Measurements from ENCODE around the gene ZNF785. TPM values are rescaled to one million over a fixed set of nuclear protein-coding genes. Genes with fewer than 3 reads are reported as not detected.

Gene ZNF785
- total and polyA plus RNA-seq, 2 of the 13 experiments (the other 11 are each of a cell fraction or from before 2014, with no cell fraction given) = 0.01 TPM; not detected in 1

DNA sequence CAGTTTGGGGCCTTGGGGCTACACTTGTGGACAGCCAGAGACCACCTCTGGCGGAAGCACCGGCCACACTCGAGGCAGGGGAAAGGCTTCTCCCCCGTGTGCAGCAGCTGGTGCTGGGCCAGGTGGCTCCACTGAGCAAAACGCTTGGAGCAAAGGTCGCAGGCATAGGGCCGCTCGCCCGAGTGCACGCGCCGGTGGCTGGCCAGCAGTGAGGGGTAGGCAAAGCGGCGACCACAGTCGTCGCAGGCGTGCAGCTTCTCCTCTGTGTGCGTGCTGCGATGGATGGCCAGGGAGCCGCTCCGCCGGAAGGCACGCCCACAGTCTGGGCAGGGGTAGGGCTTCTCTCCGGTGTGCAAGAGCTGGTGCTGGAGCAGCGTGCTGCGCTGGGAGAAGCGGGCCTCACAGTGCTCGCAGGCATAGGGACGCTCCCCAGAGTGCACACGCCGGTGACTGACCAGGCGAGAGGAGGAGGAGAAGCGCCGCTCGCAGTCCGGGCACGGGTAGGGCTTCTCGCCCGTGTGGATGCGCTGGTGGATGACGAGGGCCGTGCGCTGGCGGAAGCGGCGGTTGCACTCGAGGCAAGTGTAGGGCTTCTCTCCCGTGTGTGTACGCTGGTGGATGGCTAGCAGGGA is 18.9 kb upstream of the ZNF785 start (continued):
- TF ChIP-seq, protein P1, sequence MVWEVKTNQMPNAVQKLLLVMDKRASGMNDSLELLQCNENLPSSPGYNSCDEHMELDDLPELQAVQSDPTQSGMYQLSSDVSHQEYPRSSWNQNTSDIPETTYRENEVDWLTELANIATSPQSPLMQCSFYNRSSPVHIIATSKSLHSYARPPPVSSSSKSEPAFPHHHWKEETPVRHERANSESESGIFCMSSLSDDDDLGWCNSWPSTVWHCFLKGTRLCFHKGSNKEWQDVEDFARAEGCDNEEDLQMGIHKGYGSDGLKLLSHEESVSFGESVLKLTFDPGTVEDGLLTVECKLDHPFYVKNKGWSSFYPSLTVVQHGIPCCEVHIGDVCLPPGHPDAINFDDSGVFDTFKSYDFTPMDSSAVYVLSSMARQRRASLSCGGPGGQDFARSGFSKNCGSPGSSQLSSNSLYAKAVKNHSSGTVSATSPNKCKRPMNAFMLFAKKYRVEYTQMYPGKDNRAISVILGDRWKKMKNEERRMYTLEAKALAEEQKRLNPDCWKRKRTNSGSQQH (CRISPR knock-in tag; IDR thresholded peaks at IDR 0.05; ENCODE audit: low read depth) = no peak
- no peak for TF ChIP-seq RARG (CRISPR knock-in tag; IDR thresholded peaks at IDR 0.05; ENCODE audit: low read depth)
- peak; percentile 29 for TF ChIP-seq HNF4G (IDR thresholded peaks at IDR 0.05; ENCODE audit: borderline replicate concordance, low read depth, low read length)
- no peak for TF ChIP-seq HNF4G (CRISPR knock-in tag; IDR thresholded peaks at IDR 0.05; ENCODE audit: borderline replicate concordance, low read depth)
- TF ChIP-seq STAT5B (CRISPR knock-in tag; IDR thresholded peaks at IDR 0.05) = no peak
- no peak for TF ChIP-seq NPAS2 (CRISPR knock-in tag; IDR thresholded peaks at IDR 0.05; ENCODE audit: borderline replicate concordance)
- no peak for TF ChIP-seq ZNF235 (CRISPR knock-in tag; IDR thresholded peaks at IDR 0.05; ENCODE audit: borderline replicate concordance)
- 0 out of 4 replicates have a peak, but pooled peaks of 1 of the 2 experiments have one; percentile 10 for TF ChIP-seq POLR2A (IDR thresholded peaks at IDR 0.05; ENCODE audit: insufficient read depth in 1 of 2, low read depth in 2 of 2, low read length in 2 of 2)
- TF ChIP-seq, protein P2, sequence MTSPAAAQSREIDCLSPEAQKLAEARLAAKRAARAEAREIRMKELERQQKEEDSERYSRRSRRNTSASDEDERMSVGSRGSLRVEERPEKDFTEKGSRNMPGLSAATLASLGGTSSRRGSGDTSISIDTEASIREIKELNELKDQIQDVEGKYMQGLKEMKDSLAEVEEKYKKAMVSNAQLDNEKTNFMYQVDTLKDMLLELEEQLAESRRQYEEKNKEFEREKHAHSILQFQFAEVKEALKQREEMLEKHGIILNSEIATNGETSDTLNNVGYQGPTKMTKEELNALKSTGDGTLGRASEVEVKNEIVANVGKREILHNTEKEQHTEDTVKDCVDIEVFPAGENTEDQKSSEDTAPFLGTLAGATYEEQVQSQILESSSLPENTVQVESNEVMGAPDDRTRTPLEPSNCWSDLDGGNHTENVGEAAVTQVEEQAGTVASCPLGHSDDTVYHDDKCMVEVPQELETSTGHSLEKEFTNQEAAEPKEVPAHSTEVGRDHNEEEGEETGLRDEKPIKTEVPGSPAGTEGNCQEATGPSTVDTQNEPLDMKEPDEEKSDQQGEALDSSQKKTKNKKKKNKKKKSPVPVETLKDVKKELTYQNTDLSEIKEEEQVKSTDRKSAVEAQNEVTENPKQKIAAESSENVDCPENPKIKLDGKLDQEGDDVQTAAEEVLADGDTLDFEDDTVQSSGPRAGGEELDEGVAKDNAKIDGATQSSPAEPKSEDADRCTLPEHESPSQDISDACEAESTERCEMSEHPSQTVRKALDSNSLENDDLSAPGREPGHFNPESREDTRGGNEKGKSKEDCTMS (CRISPR knock-in tag; conservative IDR thresholded peaks at IDR 0.05) = no peak
- 0 out of 2 replicates have a peak, but pooled peaks have one; percentile 26 for TF ChIP-seq POGZ (CRISPR knock-in tag; IDR thresholded peaks at IDR 0.05)
- no peak for TF ChIP-seq EP300 (IDR thresholded peaks at IDR 0.05; ENCODE audit: low read depth in 2 of 2, low read length in 2 of 2)
- no peak for TF ChIP-seq EP300 (CRISPR knock-in tag; IDR thresholded peaks at IDR 0.05; ENCODE audit: borderline replicate concordance)
- no peak for TF ChIP-seq ARNT2 (CRISPR knock-in tag; IDR thresholded peaks at IDR 0.05; ENCODE audit: low read depth)
- TF ChIP-seq, protein P3, sequence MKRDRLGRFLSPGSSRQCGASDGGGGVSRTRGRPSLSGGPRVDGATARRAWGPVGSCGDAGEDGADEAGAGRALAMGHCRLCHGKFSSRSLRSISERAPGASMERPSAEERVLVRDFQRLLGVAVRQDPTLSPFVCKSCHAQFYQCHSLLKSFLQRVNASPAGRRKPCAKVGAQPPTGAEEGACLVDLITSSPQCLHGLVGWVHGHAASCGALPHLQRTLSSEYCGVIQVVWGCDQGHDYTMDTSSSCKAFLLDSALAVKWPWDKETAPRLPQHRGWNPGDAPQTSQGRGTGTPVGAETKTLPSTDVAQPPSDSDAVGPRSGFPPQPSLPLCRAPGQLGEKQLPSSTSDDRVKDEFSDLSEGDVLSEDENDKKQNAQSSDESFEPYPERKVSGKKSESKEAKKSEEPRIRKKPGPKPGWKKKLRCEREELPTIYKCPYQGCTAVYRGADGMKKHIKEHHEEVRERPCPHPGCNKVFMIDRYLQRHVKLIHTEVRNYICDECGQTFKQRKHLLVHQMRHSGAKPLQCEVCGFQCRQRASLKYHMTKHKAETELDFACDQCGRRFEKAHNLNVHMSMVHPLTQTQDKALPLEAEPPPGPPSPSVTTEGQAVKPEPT (CRISPR knock-in tag; IDR thresholded peaks at IDR 0.05; ENCODE audit: low read depth) = no peak
- no peak for TF ChIP-seq ONECUT2 (CRISPR knock-in tag; IDR thresholded peaks at IDR 0.05)
- no peak for TF ChIP-seq ZNF589 (CRISPR knock-in tag; conservative IDR thresholded peaks at IDR 0.05)
- TF ChIP-seq ZNF605 (CRISPR knock-in tag; IDR thresholded peaks at IDR 0.05) = 0 out of 2 replicates have a peak, but pooled peaks have one; percentile 9
- TF ChIP-seq MYNN (CRISPR knock-in tag; IDR thresholded peaks at IDR 0.05; ENCODE audit: low read depth) = no peak
- TF ChIP-seq PITX1 (CRISPR knock-in tag; IDR thresholded peaks at IDR 0.05) = no peak
- TF ChIP-seq MTA3 (CRISPR knock-in tag; IDR thresholded peaks at IDR 0.05) = no peak
- TF ChIP-seq, protein P4, sequence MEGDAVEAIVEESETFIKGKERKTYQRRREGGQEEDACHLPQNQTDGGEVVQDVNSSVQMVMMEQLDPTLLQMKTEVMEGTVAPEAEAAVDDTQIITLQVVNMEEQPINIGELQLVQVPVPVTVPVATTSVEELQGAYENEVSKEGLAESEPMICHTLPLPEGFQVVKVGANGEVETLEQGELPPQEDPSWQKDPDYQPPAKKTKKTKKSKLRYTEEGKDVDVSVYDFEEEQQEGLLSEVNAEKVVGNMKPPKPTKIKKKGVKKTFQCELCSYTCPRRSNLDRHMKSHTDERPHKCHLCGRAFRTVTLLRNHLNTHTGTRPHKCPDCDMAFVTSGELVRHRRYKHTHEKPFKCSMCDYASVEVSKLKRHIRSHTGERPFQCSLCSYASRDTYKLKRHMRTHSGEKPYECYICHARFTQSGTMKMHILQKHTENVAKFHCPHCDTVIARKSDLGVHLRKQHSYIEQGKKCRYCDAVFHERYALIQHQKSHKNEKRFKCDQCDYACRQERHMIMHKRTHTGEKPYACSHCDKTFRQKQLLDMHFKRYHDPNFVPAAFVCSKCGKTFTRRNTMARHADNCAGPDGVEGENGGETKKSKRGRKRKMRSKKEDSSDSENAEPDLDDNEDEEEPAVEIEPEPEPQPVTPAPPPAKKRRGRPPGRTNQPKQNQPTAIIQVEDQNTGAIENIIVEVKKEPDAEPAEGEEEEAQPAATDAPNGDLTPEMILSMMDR (CRISPR knock-in tag; IDR thresholded peaks at IDR 0.05) = peak; percentile 40
- TF ChIP-seq, protein P5, sequence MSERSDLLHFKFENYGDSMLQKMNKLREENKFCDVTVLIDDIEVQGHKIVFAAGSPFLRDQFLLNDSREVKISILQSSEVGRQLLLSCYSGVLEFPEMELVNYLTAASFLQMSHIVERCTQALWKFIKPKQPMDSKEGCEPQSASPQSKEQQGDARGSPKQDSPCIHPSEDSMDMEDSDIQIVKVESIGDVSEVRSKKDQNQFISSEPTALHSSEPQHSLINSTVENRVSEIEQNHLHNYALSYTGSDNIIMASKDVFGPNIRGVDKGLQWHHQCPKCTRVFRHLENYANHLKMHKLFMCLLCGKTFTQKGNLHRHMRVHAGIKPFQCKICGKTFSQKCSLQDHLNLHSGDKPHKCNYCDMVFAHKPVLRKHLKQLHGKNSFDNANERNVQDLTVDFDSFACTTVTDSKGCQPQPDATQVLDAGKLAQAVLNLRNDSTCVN (CRISPR knock-in tag; IDR thresholded peaks at IDR 0.05; ENCODE audit: borderline replicate concordance) = no peak
